ENCODE results near the gene SAMMSON.

- TF ChIP-seq ZNF274 (IDR thresholded peaks at IDR 0.05; ENCODE audit: low read depth, low read length): no peak
- no peak for TF ChIP-seq YY1 (IDR thresholded peaks at IDR 0.05; ENCODE audit: insufficient read depth, insufficient read length)
These were observed 73.2 kb downstream of the SAMMSON start for GRCh38 chr3:70072754-70073153.
